ENCODE data around the gene STX4.

The STX4 gene

GRCh38 chr16:31055613-31056012 is 22.3 kb downstream of the STX4 start:
- H3K4me3 ChIP-seq (ENCODE audit: low read length) = no peak overlapping the region
- no peak for TF ChIP-seq ZNF274 (IDR thresholded peaks at IDR 0.05; ENCODE audit: low read depth, low read length)

DNA sequence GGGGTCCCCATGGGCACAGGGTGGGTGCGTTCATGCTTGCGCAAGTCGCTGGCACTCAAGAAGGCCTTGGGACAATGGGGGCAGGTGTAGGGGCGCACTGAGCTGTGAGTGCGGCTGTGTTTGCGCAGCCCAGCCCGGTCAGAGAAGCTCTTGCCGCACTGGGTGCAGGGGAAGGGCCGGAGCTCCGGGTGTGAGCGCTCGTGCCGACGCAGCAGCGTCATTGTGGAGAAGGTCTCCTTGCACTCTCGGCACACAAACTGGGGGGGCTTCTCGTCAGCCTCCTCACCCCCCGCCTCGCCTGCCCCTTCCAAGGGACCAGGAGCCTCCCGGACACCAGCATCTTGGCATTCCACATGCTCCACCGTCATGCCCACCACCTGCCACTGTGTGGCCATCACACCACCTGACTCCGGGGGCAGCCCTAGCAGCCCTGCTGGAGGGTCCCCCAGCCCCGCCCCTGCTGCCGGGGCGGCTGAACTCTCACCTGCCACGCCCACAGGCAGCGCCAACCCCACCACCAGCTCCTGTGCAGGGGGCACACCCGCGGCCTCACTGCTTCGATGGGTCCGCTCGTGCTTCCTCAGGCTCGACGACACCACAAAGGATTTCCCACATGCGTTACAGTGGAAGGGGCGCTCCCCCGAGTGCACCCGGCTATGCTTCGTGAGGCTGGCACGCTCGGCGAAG is 27.9 kb downstream of the STX4 start:
- H3K4me3 ChIP-seq (ENCODE audit: low read length) = no peak overlapping the region
- TF ChIP-seq ZNF274 (IDR thresholded peaks at IDR 0.05; ENCODE audit: low read depth, low read length) = no peak

GRCh38 chr16:31061813-31062440 is 28.6 kb downstream of the STX4 start:
- no peak overlapping the region for H3K4me3 ChIP-seq (ENCODE audit: low read length)
- TF ChIP-seq ZNF274 (IDR thresholded peaks at IDR 0.05; ENCODE audit: low read depth, low read length) = no peak

GRCh38 chr16:31063495-31063842 is 30.1 kb downstream of the STX4 start:
- no peak for TF ChIP-seq ZNF274 (IDR thresholded peaks at IDR 0.05; ENCODE audit: low read depth, low read length)
- no peak overlapping the region for H3K4me3 ChIP-seq (ENCODE audit: low read length)

- no peak overlapping the region for H3K4me3 ChIP-seq (ENCODE audit: low read length)
These were observed 30.7 kb downstream of the STX4 start for GRCh38 chr16:31063843-31064611.

DNA sequence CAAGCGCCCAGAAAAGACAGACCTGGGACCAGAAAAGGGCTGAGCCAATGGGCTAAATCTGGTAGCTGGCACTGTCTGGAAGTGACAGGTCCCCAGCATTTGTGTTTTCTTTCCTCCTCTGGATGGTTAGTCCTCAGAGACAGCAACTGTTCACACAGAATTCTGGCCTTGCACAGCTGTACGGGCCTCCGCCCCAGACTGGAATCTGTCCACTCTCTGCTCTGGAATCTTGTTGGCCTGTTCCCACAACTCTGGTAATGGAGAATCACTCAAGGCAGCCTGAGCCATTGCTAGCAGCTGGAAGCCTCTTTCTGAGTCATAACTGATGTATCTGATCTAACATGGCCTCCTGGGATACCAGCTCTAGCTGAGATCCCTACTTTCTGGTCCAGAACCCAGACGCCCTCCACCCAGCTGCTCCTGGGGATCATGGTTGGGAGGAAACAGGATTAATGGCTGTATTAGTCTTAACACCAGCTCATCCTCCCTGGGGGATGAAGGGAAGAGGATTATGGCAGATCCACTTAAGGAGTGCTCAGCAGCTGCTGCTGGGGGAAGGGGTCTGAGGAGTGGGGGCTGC is 31.6 kb downstream of the STX4 start:
- no peak for TF ChIP-seq ZNF274 (IDR thresholded peaks at IDR 0.05; ENCODE audit: low read depth, low read length)
- H3K4me3 ChIP-seq (ENCODE audit: low read length) = no peak overlapping the region

More at GRCh38 chr16:31063843-31064611, 30.7 kb downstream of the STX4 start:
- TF ChIP-seq ZNF274 (IDR thresholded peaks at IDR 0.05; ENCODE audit: low read depth, low read length) = no peak

DNA sequence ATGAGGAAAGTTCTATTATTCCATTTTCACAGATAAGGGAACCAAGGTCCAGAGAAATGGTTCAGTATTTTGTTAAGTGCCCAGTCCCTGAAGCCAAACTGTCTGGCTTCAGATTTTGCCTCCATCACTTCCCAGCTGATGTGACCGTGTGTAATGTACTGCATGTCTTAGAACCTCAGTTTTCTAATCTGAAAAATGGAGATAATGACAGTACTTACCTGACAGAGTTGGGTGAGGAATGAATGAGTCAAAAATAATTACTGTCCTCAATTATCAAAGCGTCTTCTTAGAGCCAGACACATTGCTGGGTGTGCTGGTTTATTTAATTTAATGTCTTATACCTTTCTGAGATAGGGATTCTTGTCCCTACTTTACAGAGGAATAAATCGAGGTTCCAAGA is 34.0 kb downstream of the STX4 start:
- no peak overlapping the region for H3K4me3 ChIP-seq (ENCODE audit: low read length)
- no peak for TF ChIP-seq ZNF274 (IDR thresholded peaks at IDR 0.05; ENCODE audit: low read depth, low read length)

- no peak for TF ChIP-seq ZNF274 (IDR thresholded peaks at IDR 0.05; ENCODE audit: low read depth, low read length)
- H3K4me3 ChIP-seq (ENCODE audit: low read length) = peak overlapping the region; percentile 89
These were observed 38.5 kb downstream of the STX4 start for GRCh38 chr16:31071861-31072260.

DNA sequence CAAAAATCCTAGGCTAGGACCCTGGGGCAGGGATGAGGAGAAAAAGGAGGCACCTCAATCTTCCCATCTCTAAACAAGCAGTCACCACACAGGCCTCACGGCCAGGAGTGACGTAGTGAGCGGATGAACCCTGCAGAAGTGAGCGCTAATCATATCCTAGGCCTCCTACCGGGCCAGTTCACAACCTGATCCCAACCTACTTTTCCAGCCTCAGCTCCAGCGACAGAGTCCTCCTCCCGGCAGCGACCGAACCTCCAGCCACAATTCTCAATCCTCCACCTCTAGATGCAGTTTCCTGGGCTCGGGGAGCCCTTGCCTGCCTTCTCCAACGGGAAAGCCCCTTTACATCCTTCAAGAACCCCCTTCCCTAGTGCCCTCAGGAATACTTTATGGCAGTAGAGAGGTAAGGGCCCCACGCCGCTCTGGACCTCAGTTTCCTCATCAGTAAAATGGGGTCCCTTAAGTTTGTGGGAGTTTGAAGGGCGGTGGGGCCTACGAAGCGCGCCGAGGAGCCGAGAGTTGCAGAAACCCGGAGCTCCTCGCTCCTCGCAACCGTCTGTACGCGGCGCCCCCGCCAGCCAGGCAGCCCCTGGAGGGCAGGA is 39.3 kb downstream of the STX4 start:
- H3K4me3 ChIP-seq (ENCODE audit: low read length) = peak overlapping the region; percentile 89
- no peak for TF ChIP-seq ZNF274 (IDR thresholded peaks at IDR 0.05; ENCODE audit: low read depth, low read length)

GRCh38 chr16:31073142-31073969 is 40.0 kb downstream of the STX4 start:
- peak overlapping the region; percentile 89 for H3K4me3 ChIP-seq (ENCODE audit: low read length)
- no peak for TF ChIP-seq ZNF274 (IDR thresholded peaks at IDR 0.05; ENCODE audit: low read depth, low read length)

DNA sequence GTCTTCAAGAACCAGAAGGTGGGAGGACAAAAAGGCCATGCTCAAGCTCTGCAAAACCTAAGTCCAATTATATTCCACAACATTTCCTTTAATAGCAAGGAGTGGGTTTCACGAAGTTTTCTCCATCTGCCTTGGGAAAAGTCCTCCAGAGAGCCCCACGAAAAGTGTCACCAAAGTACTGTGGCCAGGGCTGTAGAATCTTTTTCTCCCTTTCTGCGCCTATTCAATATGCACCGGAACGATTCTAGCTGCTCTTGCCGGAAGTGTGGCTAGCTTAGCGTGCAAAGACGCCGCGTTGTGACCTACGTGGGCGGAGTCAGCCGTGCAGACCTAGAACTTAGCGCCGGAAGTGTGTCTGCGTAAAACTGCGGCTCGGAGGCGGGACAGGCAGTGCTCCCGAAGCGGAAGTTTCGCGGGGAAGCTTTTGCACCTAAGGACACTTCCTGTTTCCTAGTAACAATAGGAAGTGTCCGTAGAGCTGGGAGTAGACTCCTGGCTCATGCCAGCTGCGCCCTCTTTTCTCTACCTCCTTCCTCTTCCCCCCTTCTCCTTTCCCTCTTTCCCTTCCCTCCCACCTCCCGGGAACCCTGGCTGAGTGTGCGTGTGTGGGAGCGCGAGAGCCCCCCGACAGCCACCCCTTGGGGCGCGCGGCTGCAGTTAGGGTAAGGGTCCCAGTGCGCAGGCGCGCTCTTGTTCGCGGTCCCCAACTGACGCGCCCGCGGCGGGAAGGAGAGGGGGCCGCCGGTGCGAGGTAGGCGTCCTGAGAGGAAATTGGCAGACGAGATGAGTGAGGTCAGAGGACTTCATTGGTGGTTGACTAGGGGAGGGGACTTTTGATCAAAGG is 40.8 kb downstream of the STX4 start, which contains the start of the genes ZNF646 and ZNF668:
Gene ZNF646, plus strand, starts transcription at position 453 of the 844 bp plus-strand sequence. CDS start 1,903 bp downstream, outside the sequence.
Gene ZNF668, minus strand, starts transcription at position 271 of the 844 bp plus-strand sequence. CDS start 9,781 bp downstream, outside the sequence.
- peak within 1 kb of the TSS; percentile 96 for H3K4me3 ChIP-seq (ENCODE audit: low read length)
- no peak for TF ChIP-seq ZNF274 (IDR thresholded peaks at IDR 0.05; ENCODE audit: low read depth, low read length)

DNA sequence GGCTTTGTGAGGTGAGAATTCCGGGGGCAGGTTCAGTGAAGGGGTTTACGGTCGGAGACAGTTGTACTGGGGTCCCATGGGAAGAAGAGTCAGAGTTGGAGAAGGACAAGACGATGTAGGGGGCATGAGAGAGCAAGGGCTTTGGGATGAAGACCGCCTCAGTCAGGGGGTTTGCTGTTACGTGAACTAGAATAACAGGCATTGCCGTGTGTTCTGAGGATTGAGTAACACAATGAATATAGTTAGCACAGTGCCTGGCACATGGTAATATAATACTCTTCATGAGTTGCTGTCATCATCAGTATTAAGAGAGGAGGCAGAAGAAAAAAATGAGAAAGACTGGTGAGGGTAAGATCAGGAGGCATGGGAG is 41.4 kb downstream of the STX4 start:
- TF ChIP-seq ZNF274 (IDR thresholded peaks at IDR 0.05; ENCODE audit: low read depth, low read length) = no peak
- H3K4me3 ChIP-seq (ENCODE audit: low read length) = peak overlapping the region; percentile 96
